CD14-positive monocyte (primary cell): ENCODE measurements around the gene LRRC72. TPM values are rescaled to one million over a fixed set of nuclear protein-coding genes. Genes with fewer than 3 reads are reported as not detected.

Experiments
- DNase-seq, 3 donors: peaks; one replicate each; pipeline ENCODE4 v3.0.0-alpha.2; 2011 to 2022
- H2AFZ ChIP-seq: 2 replicates; pipeline ENCODE4 v1.6.0; 2012; ENCODE audit warnings: mild to moderate bottlenecking, low read depth, low read length, inconsistent platforms; ENCODE audit not compliant: insufficient read depth, poor library complexity, severe bottlenecking
- H3K27ac ChIP-seq, 2 donors: 1 replicate in 1 of 2; 2 replicates in 1 of 2; pipeline ENCODE4 v1.5.1; 2012 to 2013; ENCODE audit warnings: low read length in 2 of 2, control low read depth in 1 of 2, inconsistent platforms in 1 of 2, low read depth in 1 of 2, mild to moderate bottlenecking in 1 of 2
- H3K27me3 ChIP-seq, 2 donors: one replicate each; pipeline versions ENCODE4 v1.6.0 to v1.6.1; 2011 to 2013; ENCODE audit warnings: low read length in 2 of 2; ENCODE audit not compliant: control insufficient read depth in 2 of 2, insufficient read depth in 2 of 2
- H3K36me3 ChIP-seq, 2 donors: replicated peaks in 1 of 2; 1 replicate in 1 of 2; 2 replicates in 1 of 2; pipeline versions ENCODE4 v1.5.1 to v1.6.1; 2012 to 2013; ENCODE audit warnings: low read length in 2 of 2, control low read depth in 1 of 2, inconsistent platforms in 1 of 2, mild to moderate bottlenecking in 1 of 2; ENCODE audit not compliant: insufficient read depth in 2 of 2, control insufficient read depth in 1 of 2
- H3K4me1 ChIP-seq, 2 donors: 1 replicate in 1 of 2; 2 replicates in 1 of 2; pipeline versions ENCODE4 v1.5.1 to v1.6.1; 2012 to 2013; ENCODE audit warnings: low read length in 2 of 2, control low read depth in 1 of 2, inconsistent platforms in 1 of 2, mild to moderate bottlenecking in 1 of 2, moderate library complexity in 1 of 2; ENCODE audit not compliant: insufficient read depth in 2 of 2, control insufficient read depth in 1 of 2
- H3K4me2 ChIP-seq: replicated peaks from 2 replicates; pipeline ENCODE3; 2012; ENCODE audit warnings: low read length, moderate library complexity, mild to moderate bottlenecking; ENCODE audit not compliant: poor library complexity, severe bottlenecking; ENCODE audit errors: extremely low read depth
- H3K4me3 ChIP-seq, 3 experiments: fragments of 200-600 bp in 1 of 3; sonication (generic) in 1 of 3; replicated peaks in 1 of 3; 1 replicate in 2 of 3; 2 replicates in 1 of 3; pipeline ENCODE4 v1.5.1; 2011 to 2013; ENCODE audit warnings: low read length in 3 of 3, mild to moderate bottlenecking in 3 of 3, control low read depth in 2 of 3, low read depth in 2 of 3, inconsistent platforms in 1 of 3, moderate library complexity in 1 of 3
- H3K79me2 ChIP-seq: 2 replicates; pipeline ENCODE4 v1.6.0; 2012; ENCODE audit warnings: mild to moderate bottlenecking, control low read depth, inconsistent platforms, low read length, moderate library complexity; ENCODE audit not compliant: insufficient read depth
- H3K9ac ChIP-seq: 2 replicates; pipeline ENCODE4 v1.6.0; 2017; ENCODE audit warnings: low read length, mild to moderate bottlenecking; ENCODE audit not compliant: insufficient read depth, poor library complexity, severe bottlenecking
- H3K9me3 ChIP-seq, 2 donors: replicated peaks in 1 of 2; 1 replicate in 1 of 2; 2 replicates in 1 of 2; pipeline versions ENCODE4 v1.5.1 to v1.6.1; 2012 to 2013; ENCODE audit warnings: low read length in 2 of 2, control low read depth in 1 of 2; ENCODE audit not compliant: control insufficient read depth in 1 of 2, insufficient read depth in 1 of 2
- H4K20me1 ChIP-seq: 2 replicates; pipeline ENCODE4 v1.6.0; 2012; ENCODE audit warnings: mild to moderate bottlenecking, low read length, control low read depth, moderate library complexity; ENCODE audit not compliant: insufficient read depth
- H3K27ac Mint-ChIP-seq, 7 donors: one replicate each; pipeline ENCODE4 v1.8.0; 2020; ENCODE audit warnings: mild to moderate bottlenecking in 7 of 7, mixed read lengths in 7 of 7, moderate library complexity in 6 of 7, inconsistent platforms in 2 of 7
- H3K27me3 Mint-ChIP-seq, 3 donors: one replicate each; pipeline ENCODE4 v1.8.0; 2021 to 2022; ENCODE audit warnings: low read depth in 3 of 3, mild to moderate bottlenecking in 3 of 3, mixed read lengths in 3 of 3, moderate library complexity in 3 of 3, inconsistent platforms in 1 of 3
- H3K36me3 Mint-ChIP-seq, 2 donors: one replicate each; pipeline ENCODE4 v1.8.0; 2020; ENCODE audit warnings: mixed read lengths in 2 of 2, inconsistent platforms in 1 of 2, mild to moderate bottlenecking in 1 of 2
- H3K4me1 Mint-ChIP-seq: one replicate; pipeline ENCODE4 v1.8.0; 2020; ENCODE audit warnings: mild to moderate bottlenecking, mixed read lengths
- H3K4me3 Mint-ChIP-seq, 2 donors: one replicate each; pipeline ENCODE4 v1.8.0; 2020; ENCODE audit warnings: mild to moderate bottlenecking in 2 of 2, mixed read lengths in 2 of 2, moderate library complexity in 1 of 2
- H3K9me3 Mint-ChIP-seq, 7 donors: one replicate each; pipeline ENCODE4 v1.8.0; 2020 to 2022; ENCODE audit warnings: mixed read lengths in 7 of 7, mild to moderate bottlenecking in 6 of 7, moderate library complexity in 6 of 7, inconsistent platforms in 2 of 7
- CTCF ChIP-seq: fragments of 200-600 bp; IDR thresholded peaks from one replicate; pipeline ENCODE4 v1.8.0; 2022; ENCODE audit warnings: antibody characterized with exemption, mild to moderate bottlenecking
- WGBS: methylation state at CpG from one replicate; pipeline ENCODE4 v1.1.5; 2013; ENCODE audit warnings: missing lambda C conversion rate; ENCODE audit not compliant: insufficient coverage; 5-methylcytosine and 5-hydroxymethylcytosine counted together
- intact Hi-C, 2 donors: fragments of 100-400 bp; cut with micrococcal nuclease; formaldehyde crosslinking; loops; one replicate each; pipeline versions ENCODE4 v1.15.0 to v1.15.1; 2023
- polyA plus RNA-seq, 3 donors: library from polyadenylated mRNA; depleted of rRNA in 1 of 3; unstranded in 2 of 3; stranded (reverse) in 1 of 3; fragments of 300-500 nt in 2 of 3; fragments of >200 nt in 1 of 3; fragmentation: Illumina TruSeq in 2 of 3; gene quantifications; 1 replicate in 2 of 3; 2 replicates in 1 of 3; pipeline ENCODE4 v1.2.3, GENCODE V29; 2012 to 2021

The LRRC72 gene
- polyA plus RNA-seq, 3 donors, result not detected

DNA sequence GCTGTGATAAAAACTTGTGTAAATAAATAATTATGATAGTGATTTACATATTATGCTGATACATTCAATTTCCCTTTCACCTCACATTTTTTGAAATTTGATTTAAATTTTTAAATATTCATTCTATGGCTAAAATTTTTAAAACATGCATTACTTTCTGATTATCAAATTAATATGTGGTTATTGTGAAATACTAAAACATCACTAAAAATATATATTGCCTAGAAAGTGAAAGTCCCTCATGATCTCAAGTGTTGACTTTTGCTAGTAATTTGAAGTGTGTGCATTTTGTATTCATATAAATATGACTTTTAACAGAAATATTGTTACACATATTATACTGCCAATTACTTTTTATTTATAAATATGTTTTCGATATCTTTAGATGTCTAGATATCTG is 3.1 kb downstream of the LRRC72 start:
- no peak overlapping the region for H3K4me2 ChIP-seq
- no peaks in the 10 kb centered on the region for H4K20me1 ChIP-seq
- H3K27ac ChIP-seq, result no peak overlapping the region
- Mint-ChIP-seq H3K36me3 (no peaks in the 10 kb centered on the region), H3K27ac (no peak overlapping the region), H3K4me1 (no peaks in the 10 kb centered on the region), H3K9me3 (peaks cover 0 to 8% (median 0%) of the 10 kb centered on the region in 7 donors), H3K4me3 (no peak overlapping the region), H3K27me3 (peaks cover 0 to 2% (median 0%) of the 10 kb centered on the region in 3 donors)
- TF ChIP-seq CTCF, result no peak
- H3K9me3 ChIP-seq, result no peaks in the 10 kb centered on the region
- H3K4me1 ChIP-seq, result no peaks in the 10 kb centered on the region
- no peak for DNase-seq
- H3K79me2 ChIP-seq, result no peaks in the 10 kb centered on the region
- intact Hi-C loops, result no loop called here
- H3K27me3 ChIP-seq, result no peaks in the 10 kb centered on the region
- no peak overlapping the region for H3K4me3 ChIP-seq
- H2AFZ ChIP-seq, result no peak overlapping the region
- WGBS, result no CpG with 5 or more reads among the region's 1 CpG
- no peak overlapping the region for H3K9ac ChIP-seq
- H3K36me3 ChIP-seq, result no peaks in the 10 kb centered on the region

GRCh38 chr7:16531707-16532106 is 5.1 kb downstream of the LRRC72 start:
- Histone ChIP-seq H2AFZ (no peak overlapping the region), H3K4me1 (no peaks in the 10 kb centered on the region), H3K27ac (no peak overlapping the region), H4K20me1 (no peaks in the 10 kb centered on the region), H3K9ac (no peak overlapping the region), H3K79me2 (no peaks in the 10 kb centered on the region), H3K9me3 (no peaks in the 10 kb centered on the region), H3K36me3 (no peaks in the 10 kb centered on the region), H3K27me3 (no peaks in the 10 kb centered on the region), H3K4me3 (no peak overlapping the region), H3K4me2 (no peak overlapping the region)
- peaks cover 0 to 2% (median 2%) of the 10 kb centered on the region in 3 donors for H3K27me3 Mint-ChIP-seq
- no peak overlapping the region for H3K4me3 Mint-ChIP-seq
- no peak overlapping the region for H3K27ac Mint-ChIP-seq
- no peak for TF ChIP-seq CTCF
- H3K9me3 Mint-ChIP-seq, result peaks cover 0 to 3% (median 0%) of the 10 kb centered on the region in 7 donors
- DNase-seq, result no peak
- no CpG with 5 or more reads among the region's 1 CpG for WGBS
- no peaks in the 10 kb centered on the region for H3K36me3 Mint-ChIP-seq
- no peaks in the 10 kb centered on the region for H3K4me1 Mint-ChIP-seq
- intact Hi-C loops, result no loop called here
